Measurements from ENCODE around the gene RHBDD1. TPM values are rescaled to one million over a fixed set of nuclear protein-coding genes. Genes with fewer than 3 reads are reported as not detected.

RHBDD1 gene
- total RNA-seq, 1 experiment from 2014 or later: 8.7 TPM

DNA sequence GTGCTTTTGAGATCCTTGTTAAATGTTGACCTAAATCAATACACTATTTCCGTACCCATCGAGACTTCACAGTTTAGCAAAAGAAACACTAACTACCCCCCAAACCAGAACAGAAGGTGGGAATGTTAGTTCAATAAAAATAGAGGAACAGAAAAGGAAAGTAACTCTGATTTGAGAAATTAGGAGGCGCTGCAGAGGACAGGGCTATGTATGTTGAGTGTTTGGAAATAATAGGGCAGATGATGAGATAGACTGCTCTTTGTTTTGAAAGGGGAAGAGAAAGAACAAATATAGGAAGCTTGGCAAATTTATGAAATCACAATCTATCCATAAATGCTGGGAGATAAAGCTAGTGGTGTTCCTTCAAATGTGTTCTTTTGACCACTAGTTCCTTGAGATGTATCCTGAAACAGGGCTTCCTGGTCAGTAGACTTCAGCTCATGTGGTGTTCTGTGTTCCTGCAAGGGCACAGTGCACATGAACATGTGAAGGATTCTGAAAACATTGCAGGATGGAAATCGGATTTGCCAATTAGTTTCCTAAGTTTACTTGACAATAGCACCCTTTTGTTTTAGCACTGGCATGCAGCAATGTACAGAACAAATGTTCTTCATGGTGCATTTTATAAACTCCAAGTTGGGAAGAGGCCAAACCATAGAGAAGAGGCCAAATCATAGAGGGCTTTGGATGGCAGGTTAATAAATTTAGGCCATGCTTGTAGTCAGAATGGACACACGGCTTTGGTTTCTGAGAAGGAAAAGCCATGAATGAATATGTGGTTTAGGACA lies 39.8 kb downstream of the RHBDD1 start:
- Histone ChIP-seq H3K4me3 (ENCODE audit: insufficient read depth, low read depth, low read length) (no peak overlapping the region), H3K27me3 (ENCODE audit: control insufficient read depth, insufficient read depth, low read length) (no peaks in the 10 kb centered on the region), H3K36me3 (replicated peaks; ENCODE audit: control insufficient read depth, insufficient read depth, low read length) (no peaks in the 10 kb centered on the region; the same call in 1 of the 2 replicates)
- DNase-seq: no peak

DNA sequence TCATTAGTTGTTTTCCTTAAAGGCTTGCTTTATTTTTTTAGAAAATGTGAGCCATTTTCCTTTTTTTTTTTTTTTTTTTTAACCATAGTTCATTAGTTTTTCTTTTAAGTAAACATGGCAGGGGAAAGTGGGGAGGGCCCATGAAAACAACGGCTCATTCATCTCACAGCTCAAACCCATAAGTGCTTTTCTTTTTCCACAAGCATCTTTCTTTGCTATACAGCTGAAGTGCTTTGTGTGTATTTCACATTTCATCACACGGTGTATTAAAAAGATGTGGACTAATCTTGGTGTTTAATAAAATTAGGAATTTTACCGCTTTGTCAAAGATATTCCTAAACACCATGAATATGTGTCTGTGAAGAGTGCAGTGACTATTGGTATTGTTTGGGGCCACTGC lies 41.6 kb downstream of the RHBDD1 start:
- H3K27me3 ChIP-seq (ENCODE audit: control insufficient read depth, insufficient read depth, low read length): no peaks in the 10 kb centered on the region
- H3K4me3 ChIP-seq (ENCODE audit: insufficient read depth, low read depth, low read length): no peak overlapping the region
- H3K36me3 ChIP-seq (replicated peaks; ENCODE audit: control insufficient read depth, insufficient read depth, low read length): no peaks in the 10 kb centered on the region; the same call in 1 of the 2 replicates
- no peak for DNase-seq

DNA sequence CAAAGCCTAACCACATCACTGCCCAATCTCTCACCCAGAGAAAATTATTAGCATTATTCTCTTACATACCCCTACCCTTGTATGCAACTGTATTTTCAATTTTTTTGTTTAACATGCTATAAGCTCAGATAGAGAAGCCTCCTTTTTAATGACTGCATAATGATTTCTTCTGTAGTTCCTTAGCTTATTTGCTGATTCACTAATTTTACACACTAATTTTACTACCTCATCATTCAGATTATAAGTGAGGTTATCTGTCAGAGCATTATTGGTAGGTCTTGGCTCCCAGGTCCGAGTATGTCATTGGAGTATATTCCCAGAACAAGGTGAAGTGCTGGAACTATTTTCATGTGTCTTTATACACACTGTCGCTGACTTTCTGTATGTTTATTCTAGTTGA lies 45.4 kb downstream of the RHBDD1 start:
- Histone ChIP-seq H3K27me3 (ENCODE audit: control insufficient read depth, insufficient read depth, low read length) (no peaks in the 10 kb centered on the region), H3K36me3 (replicated peaks; ENCODE audit: control insufficient read depth, insufficient read depth, low read length) (no peaks in the 10 kb centered on the region), H3K4me3 (ENCODE audit: insufficient read depth, low read depth, low read length) (no peak overlapping the region)
- no peak for DNase-seq

DNA sequence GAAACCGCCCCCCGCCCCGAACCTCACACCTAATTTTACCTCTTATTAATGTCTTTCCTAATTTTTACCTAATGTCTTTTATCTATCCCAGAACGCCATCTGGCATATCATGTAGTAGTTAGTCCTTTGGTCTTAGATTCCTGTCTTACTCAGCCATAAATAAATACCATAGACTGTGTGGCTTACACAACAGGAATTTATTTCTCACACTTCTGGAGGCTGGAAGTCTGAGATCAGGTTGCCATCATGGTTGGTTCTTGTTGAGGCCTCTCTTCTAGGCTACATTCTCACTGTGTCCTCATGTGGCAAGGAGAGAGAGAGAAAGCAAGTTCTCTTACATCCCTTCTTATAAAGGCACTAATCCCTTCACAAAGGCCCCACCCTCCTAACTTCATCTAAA lies 46.8 kb downstream of the RHBDD1 start:
- H3K36me3 ChIP-seq (replicated peaks; ENCODE audit: control insufficient read depth, insufficient read depth, low read length): no peaks in the 10 kb centered on the region
- H3K27me3 ChIP-seq (ENCODE audit: control insufficient read depth, insufficient read depth, low read length): no peaks in the 10 kb centered on the region
- no peak overlapping the region for H3K4me3 ChIP-seq (ENCODE audit: insufficient read depth, low read depth, low read length)
- no peak for DNase-seq

DNA sequence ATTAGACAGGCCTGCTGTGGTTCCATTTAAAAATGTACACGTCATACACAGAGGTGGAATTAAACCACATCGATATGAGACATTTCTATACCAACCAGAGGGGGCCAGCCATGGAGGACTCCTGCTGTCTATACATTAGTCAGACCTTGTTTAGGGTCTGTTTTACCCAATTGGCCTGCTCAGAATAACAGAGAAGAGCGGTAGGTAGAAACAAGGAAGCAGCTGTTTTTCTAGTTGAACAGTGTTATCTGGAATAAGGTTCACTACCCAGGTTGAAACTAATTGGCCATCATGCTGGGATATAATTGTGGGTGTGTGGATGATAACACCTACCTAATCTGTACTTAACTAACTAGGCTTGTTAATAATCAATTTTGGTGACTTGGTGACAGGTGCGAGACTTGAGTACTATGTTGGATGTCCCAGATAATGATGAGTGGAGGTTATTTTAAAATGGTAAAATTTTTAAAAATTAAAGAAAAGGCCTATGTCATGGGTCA lies 47.5 kb downstream of the RHBDD1 start:
- DNase-seq: no peak
- Histone ChIP-seq H3K4me3 (ENCODE audit: insufficient read depth, low read depth, low read length) (no peak overlapping the region), H3K27me3 (ENCODE audit: control insufficient read depth, insufficient read depth, low read length) (no peaks in the 10 kb centered on the region), H3K36me3 (replicated peaks; ENCODE audit: control insufficient read depth, insufficient read depth, low read length) (no peaks in the 10 kb centered on the region)

DNA sequence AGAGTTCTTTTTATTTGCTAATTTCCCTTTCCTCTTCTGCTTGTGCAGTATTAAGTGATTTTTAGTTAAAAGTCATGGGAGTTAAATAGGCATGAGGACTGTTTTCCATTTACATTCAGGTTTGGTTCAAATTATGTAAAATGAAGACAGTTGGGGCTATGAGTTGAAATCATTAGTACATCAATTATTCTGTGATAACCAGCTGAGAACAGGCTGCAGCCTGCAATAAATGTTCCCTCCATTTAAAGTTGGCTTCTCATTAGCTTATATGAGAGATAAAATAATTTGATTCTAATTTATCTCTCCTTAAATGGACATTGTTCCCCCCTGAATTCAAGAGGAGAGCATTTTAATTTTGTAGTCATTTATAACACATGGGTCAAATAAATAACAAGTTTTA lies 48.3 kb downstream of the RHBDD1 start:
- no peak for DNase-seq
- H3K27me3 ChIP-seq (ENCODE audit: control insufficient read depth, insufficient read depth, low read length): no peaks in the 10 kb centered on the region
- H3K36me3 ChIP-seq (replicated peaks; ENCODE audit: control insufficient read depth, insufficient read depth, low read length): no peaks in the 10 kb centered on the region
- no peak overlapping the region for H3K4me3 ChIP-seq (ENCODE audit: insufficient read depth, low read depth, low read length)

DNA sequence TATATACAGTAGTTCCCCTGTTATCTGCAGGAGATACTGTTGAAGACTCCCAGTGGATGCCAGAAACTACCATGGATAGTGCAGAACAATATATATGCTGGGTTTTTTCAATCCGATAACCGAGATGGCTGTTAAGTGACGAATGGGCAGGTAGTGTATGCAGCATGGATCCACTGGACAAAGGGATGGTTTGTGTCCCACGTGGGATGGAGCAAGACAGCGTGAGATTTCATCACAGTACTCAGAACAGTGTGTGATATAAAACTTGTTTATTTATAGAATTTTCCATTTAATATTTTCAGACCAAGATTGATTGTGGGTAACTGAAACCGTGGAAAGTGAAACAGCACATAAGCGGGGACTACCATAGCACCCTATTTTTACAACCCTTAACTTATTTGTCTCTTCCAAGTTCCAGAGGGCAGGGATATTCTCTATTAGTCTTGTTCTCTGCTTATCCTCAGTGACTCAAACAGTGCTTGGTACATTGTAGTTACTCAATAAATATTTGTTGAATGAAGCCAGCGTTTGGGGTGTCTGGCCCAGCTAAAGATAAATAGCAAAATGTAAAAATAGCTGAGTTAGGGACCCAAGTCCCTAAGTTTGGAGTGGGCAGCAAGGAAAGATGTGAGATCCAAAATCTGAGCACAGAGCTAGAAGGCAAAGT lies 50.0 kb downstream of the RHBDD1 start:
- Histone ChIP-seq H3K27me3 (ENCODE audit: control insufficient read depth, insufficient read depth, low read length) (no peaks in the 10 kb centered on the region), H3K4me3 (ENCODE audit: insufficient read depth, low read depth, low read length) (no peak overlapping the region), H3K36me3 (replicated peaks; ENCODE audit: control insufficient read depth, insufficient read depth, low read length) (no peaks in the 10 kb centered on the region)
- DNase-seq: no peak

DNA sequence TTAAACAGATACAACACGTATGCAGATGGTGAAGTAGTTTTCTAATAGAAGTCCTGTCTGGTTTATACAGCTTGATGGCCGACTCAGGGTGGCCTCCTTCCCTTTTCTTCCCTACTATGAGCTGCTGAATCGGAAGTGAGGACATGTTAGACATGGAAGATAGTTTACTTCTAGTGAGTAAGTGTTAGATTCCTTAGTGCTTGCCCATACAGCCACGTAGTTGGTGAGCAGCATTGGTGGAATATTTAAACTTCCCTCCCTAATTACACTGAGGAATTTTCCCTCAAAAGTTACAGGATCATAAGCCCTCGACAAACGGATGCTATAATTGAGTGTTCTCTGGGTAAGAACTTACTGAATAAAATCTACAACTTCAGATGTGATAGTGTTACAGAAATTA lies 52.1 kb downstream of the RHBDD1 start:
- H3K27me3 ChIP-seq (ENCODE audit: control insufficient read depth, insufficient read depth, low read length): no peaks in the 10 kb centered on the region
- DNase-seq: no peak
- H3K4me3 ChIP-seq (ENCODE audit: insufficient read depth, low read depth, low read length): no peak overlapping the region

DNA sequence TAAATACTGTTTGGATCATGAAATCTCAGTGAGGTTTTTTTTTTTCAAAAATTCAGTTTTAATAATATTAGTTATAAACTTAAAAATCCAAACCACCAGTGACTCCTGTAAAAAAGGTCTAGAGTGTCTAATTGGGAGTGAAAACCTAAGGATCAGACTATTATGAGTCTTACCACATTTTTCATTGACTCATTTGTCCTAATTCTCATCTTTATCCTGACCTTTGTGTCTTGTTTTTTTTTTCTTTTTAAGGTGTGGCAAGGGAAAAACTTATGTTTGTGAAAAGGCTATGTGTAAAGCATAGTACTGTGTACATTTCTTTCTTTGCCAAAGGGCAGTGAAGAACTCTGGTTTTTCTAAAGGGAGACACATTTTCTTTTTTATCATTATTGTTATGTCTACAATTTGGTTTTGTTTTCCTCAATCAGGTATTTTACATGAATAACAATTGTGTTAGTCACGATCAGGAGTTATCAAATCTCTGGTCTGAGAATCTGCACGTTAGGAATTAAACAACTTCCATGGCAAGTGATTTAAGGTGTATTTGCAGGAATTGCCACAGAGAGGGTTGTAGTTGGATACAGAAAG lies 52.6 kb downstream of the RHBDD1 start:
- DNase-seq: no peak
- H3K27me3 ChIP-seq (ENCODE audit: control insufficient read depth, insufficient read depth, low read length): no peaks in the 10 kb centered on the region
- no peak overlapping the region for H3K4me3 ChIP-seq (ENCODE audit: insufficient read depth, low read depth, low read length)
- no peaks in the 10 kb centered on the region for H3K36me3 ChIP-seq (replicated peaks; ENCODE audit: control insufficient read depth, insufficient read depth, low read length)

More for the DNA sequence above, 52.1 kb downstream of the RHBDD1 start:
- H3K36me3 ChIP-seq (replicated peaks; ENCODE audit: control insufficient read depth, insufficient read depth, low read length): no peaks in the 10 kb centered on the region

DNA sequence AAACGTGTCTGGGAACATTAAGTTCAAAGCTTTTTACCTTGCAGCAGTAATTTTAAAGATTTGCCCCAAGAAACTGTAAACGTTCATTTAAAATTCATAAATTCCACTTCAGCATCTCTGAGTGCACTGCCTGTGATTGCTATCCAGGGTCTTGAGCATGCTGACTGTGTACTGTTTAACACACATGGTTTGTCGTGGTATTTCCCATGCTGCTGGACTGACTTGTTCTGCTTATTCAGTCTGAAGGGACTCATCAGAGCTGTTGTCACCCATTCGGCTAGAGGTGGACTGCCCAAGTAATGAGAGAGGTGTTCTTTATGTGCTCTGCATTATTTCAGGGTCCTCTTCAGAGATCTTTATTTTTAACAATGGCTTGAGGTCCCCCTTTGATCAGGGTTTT lies 53.1 kb downstream of the RHBDD1 start:
- Histone ChIP-seq H3K27me3 (ENCODE audit: control insufficient read depth, insufficient read depth, low read length) (no peaks in the 10 kb centered on the region), H3K4me3 (ENCODE audit: insufficient read depth, low read depth, low read length) (no peak overlapping the region), H3K36me3 (replicated peaks; ENCODE audit: control insufficient read depth, insufficient read depth, low read length) (no peaks in the 10 kb centered on the region)
- DNase-seq: no peak

DNA sequence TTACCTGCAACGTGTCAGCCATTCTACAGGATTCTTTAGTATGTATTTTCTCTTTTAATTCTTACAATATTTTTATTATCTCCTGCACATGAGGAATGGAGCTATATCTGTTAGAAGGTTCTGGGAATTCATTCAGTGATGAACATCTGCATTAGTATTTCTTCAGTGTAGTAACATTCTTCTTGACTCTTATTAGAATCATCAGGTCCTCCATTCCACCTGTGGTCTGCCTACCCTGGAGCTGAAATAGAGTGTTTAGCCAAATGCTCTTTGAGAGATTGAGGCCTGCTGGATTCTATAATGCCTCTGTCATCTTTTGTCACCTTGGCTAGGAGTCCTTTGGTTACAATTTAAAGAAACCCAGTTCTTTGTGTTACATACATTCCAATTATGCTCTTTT lies 54.4 kb downstream of the RHBDD1 start:
- H3K4me3 ChIP-seq (ENCODE audit: insufficient read depth, low read depth, low read length): no peak overlapping the region
- H3K36me3 ChIP-seq (replicated peaks; ENCODE audit: control insufficient read depth, insufficient read depth, low read length): no peaks in the 10 kb centered on the region
- H3K27me3 ChIP-seq (ENCODE audit: control insufficient read depth, insufficient read depth, low read length): no peaks in the 10 kb centered on the region
- no peak for DNase-seq

DNA sequence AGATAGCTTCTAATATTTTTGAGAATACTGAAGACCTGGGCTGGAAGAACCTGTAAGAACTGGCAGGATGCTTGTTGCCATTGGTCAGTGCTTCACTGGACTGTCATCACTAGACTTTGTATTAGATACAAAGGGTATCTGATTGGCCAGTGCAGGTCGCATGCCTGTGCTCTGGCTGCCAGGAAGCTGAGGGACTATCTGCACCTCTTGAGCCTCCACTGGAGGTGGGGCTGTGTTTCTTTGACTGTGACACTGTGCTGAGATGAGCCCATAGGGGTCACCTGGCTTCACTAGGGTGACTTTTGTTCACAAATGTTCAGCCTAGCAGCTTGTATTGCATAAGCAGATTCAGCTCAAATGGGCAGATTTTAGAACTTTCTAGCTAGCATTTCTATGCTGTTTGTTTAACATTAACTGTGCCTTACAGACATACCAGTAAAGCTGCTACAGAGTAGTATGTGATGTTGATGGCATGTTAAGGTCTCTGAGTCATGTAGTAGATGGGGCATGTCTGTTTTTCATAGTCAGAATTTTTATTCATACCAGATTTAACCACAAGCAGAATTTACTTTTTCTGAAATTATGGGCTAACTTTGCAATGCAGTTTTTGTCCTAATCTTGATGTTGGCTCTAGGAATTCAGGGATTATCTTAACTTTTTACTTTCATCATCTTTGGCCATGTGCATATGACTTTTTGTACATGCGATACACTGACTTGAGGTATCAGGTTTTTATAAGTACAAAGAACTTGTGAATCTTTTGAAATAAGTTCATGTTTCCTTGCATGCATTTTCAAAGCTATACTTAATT lies 56.1 kb downstream of the RHBDD1 start:
- Histone ChIP-seq H3K36me3 (replicated peaks; ENCODE audit: control insufficient read depth, insufficient read depth, low read length) (no peaks in the 10 kb centered on the region), H3K4me3 (ENCODE audit: insufficient read depth, low read depth, low read length) (no peak overlapping the region), H3K27me3 (ENCODE audit: control insufficient read depth, insufficient read depth, low read length) (no peaks in the 10 kb centered on the region)
- no peak for DNase-seq

DNA sequence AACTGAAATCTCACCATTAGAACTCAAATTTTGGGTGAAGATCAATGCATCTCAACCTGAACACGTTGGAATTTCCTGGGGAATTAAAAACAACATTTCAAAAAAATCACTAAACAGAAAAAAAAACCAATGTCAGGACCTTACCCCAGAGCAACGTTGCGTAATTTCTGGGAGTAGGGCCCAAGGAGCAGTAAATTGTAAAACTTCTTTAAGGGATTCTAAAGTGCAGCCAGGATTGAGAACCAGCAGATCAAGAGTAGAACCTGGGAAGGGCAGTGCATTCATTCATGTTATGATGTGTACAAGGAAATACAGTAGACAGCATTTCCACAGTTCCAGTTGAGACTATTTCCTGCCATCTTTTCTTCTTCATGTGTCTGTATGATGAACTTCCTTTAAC lies 56.9 kb downstream of the RHBDD1 start:
- Histone ChIP-seq H3K4me3 (ENCODE audit: insufficient read depth, low read depth, low read length) (no peak overlapping the region), H3K27me3 (ENCODE audit: control insufficient read depth, insufficient read depth, low read length) (no peaks in the 10 kb centered on the region), H3K36me3 (replicated peaks; ENCODE audit: control insufficient read depth, insufficient read depth, low read length) (no peaks in the 10 kb centered on the region)
- no peak for DNase-seq

DNA sequence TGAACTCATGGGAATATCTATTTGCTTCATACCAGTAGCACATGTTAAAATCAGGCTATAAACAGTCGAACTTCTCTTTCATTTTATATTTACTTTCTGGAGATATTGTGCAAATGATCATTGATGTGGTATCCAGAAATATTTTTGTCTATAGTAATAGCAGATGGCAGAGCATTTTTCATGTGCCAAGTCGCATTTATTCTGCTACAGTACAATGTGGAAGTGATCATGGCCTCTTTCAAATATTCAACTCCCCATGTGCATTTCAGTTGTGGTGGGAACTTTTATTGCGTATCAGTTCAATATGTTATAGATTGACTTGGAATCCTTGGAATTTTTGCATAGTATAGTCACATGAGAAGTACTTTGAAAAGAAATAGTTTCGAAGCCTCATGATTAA lies 57.4 kb downstream of the RHBDD1 start:
- Histone ChIP-seq H3K4me3 (ENCODE audit: insufficient read depth, low read depth, low read length) (no peak overlapping the region), H3K36me3 (replicated peaks; ENCODE audit: control insufficient read depth, insufficient read depth, low read length) (no peaks in the 10 kb centered on the region), H3K27me3 (ENCODE audit: control insufficient read depth, insufficient read depth, low read length) (no peaks in the 10 kb centered on the region)
- DNase-seq: no peak
